Activated naive CD4-positive, alpha-beta T cell treated with anti-CD3 and anti-CD28 coated beads for 36 hours (primary cell): ENCODE measurements around the gene CCDC9B. TPM values are rescaled to one million over a fixed set of nuclear protein-coding genes. Genes with fewer than 3 reads are reported as not detected.

Source experiments
- CTCF ChIA-PET: fragments of 350-600 bp; sonication (Branson Sonifier 250); formaldehyde crosslinking; loops from one replicate; lab custom pipeline; 2021; ENCODE audit warnings: antibody characterized with exemption; lab: Charles Lee
- DNase-seq: peaks from one replicate; pipeline ENCODE4 v3.0.0-alpha.2; 2020
- H3K27ac Mint-ChIP-seq: one replicate; pipeline ENCODE4 v1.8.0; 2021; ENCODE audit warnings: mild to moderate bottlenecking, mixed read lengths
- H3K27me3 Mint-ChIP-seq: one replicate; pipeline ENCODE4 v1.8.0; 2021; ENCODE audit warnings: low read depth, mixed read lengths
- H3K36me3 Mint-ChIP-seq: one replicate; pipeline ENCODE4 v1.8.0; 2021; ENCODE audit warnings: low read depth, mixed read lengths
- H3K4me1 Mint-ChIP-seq: one replicate; pipeline ENCODE4 v1.8.0; 2021; ENCODE audit warnings: low read depth, mixed read lengths
- H3K4me3 Mint-ChIP-seq: one replicate; pipeline ENCODE4 v1.8.0; 2021; ENCODE audit warnings: mild to moderate bottlenecking, moderate library complexity, mixed read lengths
- H3K9me3 Mint-ChIP-seq: one replicate; pipeline ENCODE4 v1.8.0; 2021; ENCODE audit warnings: mixed read lengths
- intact Hi-C: fragments of 100-400 bp; cut with micrococcal nuclease; formaldehyde crosslinking; loops from one replicate; pipeline ENCODE4 v1.15.1; 2023
- total RNA-seq, 2 experiments: library from RNA; stranded (reverse); gene quantifications; one replicate each; pipeline ENCODE4 v1.2.3, GENCODE V29; 2021

Gene CCDC9B
- total RNA-seq, 2 experiments from 2014 or later: 1.9 to 2.2 TPM

DNA sequence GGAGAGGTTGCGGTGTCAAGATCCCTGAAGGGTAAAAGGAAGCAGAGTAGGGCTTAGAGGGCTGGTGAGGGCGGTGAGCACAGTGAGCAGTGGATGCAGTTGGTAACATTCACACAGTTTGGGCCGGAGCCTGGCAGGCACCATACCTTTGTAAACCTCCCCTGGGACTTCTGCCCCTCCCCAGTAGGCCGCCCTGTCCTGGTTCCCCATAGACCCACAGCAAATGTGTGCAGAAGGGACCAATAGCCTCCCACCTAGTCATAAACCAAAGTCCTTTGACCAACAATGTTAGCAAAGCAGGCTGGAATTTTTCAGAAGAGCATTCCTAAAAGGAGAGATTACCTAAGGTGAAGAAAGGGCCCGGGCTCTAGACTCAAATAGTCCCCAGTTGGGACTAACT is 8.4 kb upstream of the CCDC9B start:
- intact Hi-C loops: no loop called here
- Mint-ChIP-seq H3K27ac (no peak overlapping the region), H3K4me1 (no peaks in the 10 kb centered on the region), H3K9me3 (no peaks in the 10 kb centered on the region), H3K36me3 (no peaks in the 10 kb centered on the region), H3K4me3 (no peak overlapping the region), H3K27me3 (no peaks in the 10 kb centered on the region)
- DNase-seq: no peak
- CTCF ChIA-PET: interaction anchor here (1.1 kb wide), 1 partner anchor 10 kb away, joined by 3 read pairs; no protein-coding TSS in a partner anchor

- CTCF ChIA-PET: interaction anchor here (1.0 kb wide), 1 partner anchor 74 kb away, joined by 3 read pairs; no protein-coding TSS in a partner anchor
- Mint-ChIP-seq H3K9me3 (no peaks in the 10 kb centered on the region), H3K27me3 (no peaks in the 10 kb centered on the region), H3K4me3 (no peak overlapping the region), H3K36me3 (no peaks in the 10 kb centered on the region), H3K4me1 (no peaks in the 10 kb centered on the region), H3K27ac (no peak overlapping the region)
- DNase-seq: no peak
- intact Hi-C loops: no loop called here
Observed at GRCh38 chr15:40348474-40348870, 7.7 kb upstream of the CCDC9B start.

DNA sequence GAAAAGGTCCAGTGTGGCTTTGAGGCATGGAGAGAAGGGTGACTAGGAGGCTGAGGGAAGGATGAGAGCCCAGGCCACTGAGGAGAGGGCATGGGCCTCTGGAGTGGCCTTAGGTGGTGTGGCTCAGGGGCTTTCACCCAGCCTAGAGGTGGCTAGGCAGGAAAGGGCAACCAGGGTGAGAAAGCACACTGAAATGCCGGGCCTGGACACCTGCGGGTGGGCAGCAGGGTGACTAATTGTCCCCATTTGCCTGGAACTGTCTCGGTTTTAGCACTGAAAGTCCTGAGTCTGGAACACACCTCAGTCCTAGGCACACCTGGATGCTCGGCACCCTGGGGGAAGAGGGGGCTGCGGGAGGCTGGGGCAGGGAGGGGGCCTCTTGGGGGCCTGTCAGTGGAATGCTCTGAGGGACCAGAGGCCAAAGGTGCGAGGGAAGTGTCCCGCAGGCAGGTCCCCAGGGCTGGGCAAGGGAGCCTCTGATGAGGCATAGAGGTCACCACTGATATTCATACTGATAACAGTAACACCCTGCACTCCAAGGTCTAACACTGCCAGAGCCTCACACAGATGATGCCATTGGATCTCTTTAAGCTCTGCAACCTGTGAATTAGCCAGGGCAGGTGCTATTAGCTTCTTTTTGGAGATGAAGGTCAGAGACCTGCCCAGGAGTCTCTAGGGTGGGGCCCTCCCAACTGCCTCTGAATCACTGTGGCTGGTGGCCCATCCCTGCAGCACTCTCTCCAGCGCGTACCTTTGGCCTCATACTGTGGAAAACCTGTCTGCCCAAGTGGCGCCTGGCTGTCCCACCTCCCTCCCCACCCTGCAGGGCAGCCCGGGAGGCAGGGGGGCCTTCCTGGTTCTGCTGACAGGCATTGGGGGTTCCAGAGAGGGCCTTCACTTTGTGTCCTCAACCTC is 7.1 kb upstream of the CCDC9B start:
- Mint-ChIP-seq H3K9me3 (no peaks in the 10 kb centered on the region), H3K27me3 (no peaks in the 10 kb centered on the region), H3K36me3 (no peaks in the 10 kb centered on the region), H3K4me3 (no peak overlapping the region), H3K27ac (no peak overlapping the region), H3K4me1 (no peaks in the 10 kb centered on the region)
- no peak for DNase-seq
- CTCF ChIA-PET: interaction anchor here (1.0 kb wide), 1 partner anchor 74 kb away, joined by 3 read pairs; no protein-coding TSS in a partner anchor
- intact Hi-C loops: no loop called here

DNA sequence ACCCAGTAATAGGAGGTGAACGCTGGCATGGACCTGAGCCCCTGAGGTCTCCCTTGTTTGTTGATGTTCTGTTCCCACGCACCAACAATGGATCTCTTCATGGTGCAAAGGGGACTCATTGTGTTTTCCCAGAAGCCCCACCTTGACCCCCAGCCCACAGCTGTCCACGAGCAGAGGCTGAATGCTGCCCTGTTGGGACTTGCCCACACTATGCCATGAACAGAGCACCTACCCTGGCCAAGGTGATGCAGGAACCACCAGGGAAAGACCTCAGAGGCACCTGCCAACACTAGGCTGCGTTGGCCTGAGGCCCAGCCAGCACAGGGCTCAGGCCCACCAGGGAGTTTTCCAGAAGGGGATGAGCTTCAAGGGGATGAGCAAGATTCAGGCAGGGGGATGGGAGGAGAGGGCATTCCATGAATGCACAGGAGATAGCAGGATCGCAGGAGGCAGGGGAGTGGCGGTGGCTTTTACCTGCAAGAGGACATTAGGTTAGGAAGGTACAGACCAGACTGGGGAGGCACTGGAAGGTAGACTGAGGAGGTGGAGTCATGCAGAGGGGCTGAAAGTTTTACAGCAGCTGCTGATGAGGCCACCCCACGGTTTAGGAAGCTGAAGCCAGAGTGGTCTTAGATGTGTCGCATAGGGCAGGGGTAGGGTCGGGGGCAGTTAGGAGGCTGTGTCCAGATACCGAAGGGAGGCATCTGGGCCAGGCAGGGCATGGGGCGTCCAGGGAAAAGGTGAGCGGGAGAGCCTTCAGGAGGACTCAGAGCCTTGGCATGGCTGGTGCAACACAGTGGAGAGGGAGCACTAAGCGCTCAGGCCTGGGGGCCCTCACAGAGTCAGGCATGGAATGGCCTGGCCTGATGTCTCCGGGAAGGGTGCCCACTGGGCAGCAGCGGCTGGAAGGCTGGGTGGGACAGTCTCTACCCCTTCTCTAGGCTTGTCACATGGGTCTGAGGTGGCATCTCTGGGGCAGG is 6.1 kb upstream of the CCDC9B start:
- Mint-ChIP-seq H3K9me3 (no peaks in the 10 kb centered on the region), H3K36me3 (no peaks in the 10 kb centered on the region), H3K27ac (no peak overlapping the region), H3K4me1 (no peaks in the 10 kb centered on the region), H3K27me3 (no peaks in the 10 kb centered on the region), H3K4me3 (no peak overlapping the region)
- DNase-seq: no peak
- intact Hi-C loops: no loop called here
- CTCF ChIA-PET: interaction anchor here (0.9 to 12.4 kb wide), 4 partner anchors 8 to 74 kb away, joined by 3 to 214 read pairs (median 19); no protein-coding TSS in a partner anchor

DNA sequence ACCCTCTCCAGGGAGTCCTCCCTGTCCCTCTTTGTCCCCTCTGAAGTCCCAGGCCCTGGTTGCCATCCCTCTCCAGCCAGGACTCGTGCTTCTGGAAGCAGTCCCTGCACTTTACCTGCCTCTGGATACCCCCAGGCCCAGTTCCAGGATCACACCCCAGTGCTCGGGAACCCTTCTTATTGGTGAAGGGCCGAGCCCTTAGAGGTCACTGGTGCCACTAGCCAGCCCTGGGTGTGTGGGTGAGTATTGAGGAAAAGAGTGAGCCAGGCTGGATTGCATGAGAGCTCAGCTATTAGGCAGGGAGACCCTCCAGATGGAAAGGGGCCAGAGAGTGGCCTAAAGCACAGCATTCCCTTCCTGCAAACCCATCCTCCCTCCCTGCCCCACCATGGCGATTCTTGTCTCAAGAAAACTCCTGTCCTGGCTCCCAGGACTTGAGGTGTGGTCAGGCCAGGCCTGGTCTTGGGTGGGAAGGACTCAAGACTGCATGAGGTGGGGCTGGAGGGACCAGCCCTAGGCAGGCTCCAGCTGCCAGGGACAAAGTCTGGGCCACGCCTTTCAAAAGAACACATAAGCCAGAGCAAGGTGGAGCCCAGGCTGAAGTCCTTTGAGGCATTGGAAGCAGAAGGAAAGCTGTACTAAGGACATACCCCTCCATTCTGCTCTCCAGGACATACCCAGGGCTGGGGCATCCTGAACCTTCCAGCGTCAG is 5.3 kb upstream of the CCDC9B start:
- CTCF ChIA-PET: interaction anchor here (0.9 to 19.2 kb wide), 7 partner anchors 8 to 305 kb away, joined by 3 to 448 read pairs (median 21); partner anchors contain the start of genes INAFM2 and PLCB2
- Mint-ChIP-seq H3K27me3 (no peaks in the 10 kb centered on the region), H3K9me3 (no peaks in the 10 kb centered on the region), H3K27ac (no peak overlapping the region), H3K4me3 (no peak overlapping the region), H3K36me3 (no peaks in the 10 kb centered on the region), H3K4me1 (no peaks in the 10 kb centered on the region)
- intact Hi-C loops: loop anchor here (2.0 kb wide), 1 partner anchor 161 kb away; no protein-coding TSS in a partner anchor
- no peak for DNase-seq

DNA sequence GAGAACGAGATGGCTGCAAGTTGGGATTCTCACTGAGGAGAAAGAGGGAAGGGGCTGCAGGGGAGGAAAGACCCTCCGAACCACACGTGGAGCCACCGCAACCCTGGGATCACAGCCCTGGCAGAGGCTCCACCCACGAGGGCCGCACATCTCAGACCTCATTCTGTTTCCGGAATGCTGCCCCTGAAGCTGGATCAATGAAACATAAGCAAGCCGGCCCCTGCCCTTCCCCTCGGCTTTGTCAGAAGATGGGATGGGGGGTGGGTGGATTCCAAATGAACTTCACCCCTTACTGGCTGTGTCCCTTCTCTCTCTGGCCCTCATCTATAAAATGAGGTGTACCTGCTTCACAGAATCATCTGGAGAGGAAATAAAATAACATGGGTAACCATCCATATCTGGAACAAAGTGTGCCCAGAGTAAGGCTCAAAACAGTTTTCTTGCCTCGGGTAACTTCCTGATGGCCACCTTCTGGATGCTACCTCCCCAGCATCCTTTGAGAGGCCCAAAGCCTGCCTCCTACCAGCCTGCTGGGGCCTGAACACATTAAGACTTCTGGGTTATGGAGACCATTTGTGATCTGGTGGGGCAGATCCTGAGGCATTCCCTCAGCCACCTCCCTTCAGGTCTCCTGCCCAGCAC is 4.6 kb upstream of the CCDC9B start:
- Mint-ChIP-seq H3K4me3 (no peak overlapping the region), H3K27me3 (no peaks in the 10 kb centered on the region), H3K9me3 (no peaks in the 10 kb centered on the region), H3K27ac (no peak overlapping the region), H3K36me3 (no peaks in the 10 kb centered on the region), H3K4me1 (no peaks in the 10 kb centered on the region)
- intact Hi-C loops: loop anchor here (2.0 kb wide), 1 partner anchor 161 kb away; no protein-coding TSS in a partner anchor
- CTCF ChIA-PET: interaction anchor here (0.9 to 19.2 kb wide), 18 partner anchors 8 to 304 kb away, joined by 3 to 448 read pairs (median 16); partner anchors contain the start of genes DISP2, INAFM2, IVD and PLCB2
- DNase-seq: no peak

GRCh38 chr15:40344631-40345120 is 3.9 kb upstream of the CCDC9B start:
- CTCF ChIA-PET: interaction anchor here (0.7 to 19.2 kb wide), 30 partner anchors 9 to 700 kb away, joined by 3 to 448 read pairs (median 4); partner anchors contain the start of genes DISP2, INAFM2, IVD and KNSTRN
- H3K36me3 Mint-ChIP-seq: no peaks in the 10 kb centered on the region

DNA sequence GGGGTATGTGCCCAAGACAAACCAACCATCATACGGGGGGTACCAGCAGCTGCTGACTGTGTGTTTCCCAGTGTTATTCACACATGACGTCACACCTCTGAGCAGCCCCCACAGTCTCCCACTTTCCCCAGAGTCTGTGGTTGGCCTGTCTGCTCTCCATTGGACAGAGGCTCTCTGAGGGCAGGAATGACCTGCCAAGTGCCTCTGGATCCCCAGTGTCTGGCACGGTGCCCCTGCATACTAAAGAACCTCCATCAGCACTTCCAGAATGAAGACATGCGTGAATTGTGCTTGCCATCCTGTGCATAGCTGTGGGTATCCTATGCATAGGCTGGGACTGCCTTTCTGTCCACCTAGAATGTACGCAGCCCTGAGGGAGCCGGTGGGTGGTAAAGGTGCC is 3.5 kb upstream of the CCDC9B start:
- intact Hi-C loops: loop anchor here (1.0 to 5.0 kb wide), 4 partner anchors 24 to 163 kb away; partner anchors contain the start of gene PLCB2
- CTCF ChIA-PET: interaction anchor here (0.7 to 19.2 kb wide), 30 partner anchors 9 to 701 kb away, joined by 3 to 448 read pairs (median 4); partner anchors contain the start of genes DISP2, INAFM2, IVD and KNSTRN
- no peak for DNase-seq
- Mint-ChIP-seq H3K4me3 (no peak overlapping the region), H3K4me1 (no peaks in the 10 kb centered on the region), H3K27me3 (no peaks in the 10 kb centered on the region), H3K9me3 (no peaks in the 10 kb centered on the region), H3K27ac (no peak overlapping the region), H3K36me3 (no peaks in the 10 kb centered on the region)

More at GRCh38 chr15:40344631-40345120, 3.9 kb upstream of the CCDC9B start:
- Mint-ChIP-seq H3K9me3 (no peaks in the 10 kb centered on the region), H3K4me1 (no peaks in the 10 kb centered on the region), H3K27ac (no peak overlapping the region), H3K4me3 (no peak overlapping the region), H3K27me3 (no peaks in the 10 kb centered on the region)
- intact Hi-C loops: loop anchor here (1.0 to 5.0 kb wide), 4 partner anchors 24 to 162 kb away; partner anchors contain the start of gene PLCB2
- DNase-seq: peak; percentile 85

DNA sequence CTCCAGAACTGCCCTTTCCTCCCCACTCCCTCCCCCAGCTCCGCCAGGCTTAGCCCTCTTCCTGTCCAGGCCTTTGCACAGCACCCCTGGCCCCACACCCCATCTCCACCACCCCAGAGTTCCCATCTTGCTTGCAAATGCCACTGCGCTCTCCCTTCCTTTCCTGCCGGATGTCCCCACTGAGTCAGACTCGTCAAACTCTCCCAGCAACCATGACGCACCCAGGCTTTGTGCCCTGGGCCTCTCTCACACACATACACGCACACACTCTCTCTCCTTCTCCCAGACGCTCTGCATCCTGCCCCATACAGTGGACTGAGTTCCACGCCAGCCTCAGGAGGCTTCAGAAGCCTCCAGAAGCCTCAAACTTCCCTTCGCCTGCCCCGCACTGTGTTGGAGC is 2.8 kb upstream of the CCDC9B start:
- no peak for DNase-seq
- Mint-ChIP-seq H3K36me3 (no peaks in the 10 kb centered on the region), H3K4me3 (no peak overlapping the region), H3K4me1 (no peaks in the 10 kb centered on the region), H3K27me3 (no peaks in the 10 kb centered on the region), H3K9me3 (no peaks in the 10 kb centered on the region), H3K27ac (no peak overlapping the region)
- CTCF ChIA-PET: interaction anchor here (1.1 to 19.2 kb wide), 15 partner anchors 9 to 113 kb away, joined by 4 to 448 read pairs (median 17); partner anchors contain the start of genes DISP2, INAFM2, IVD and PLCB2
- intact Hi-C loops: loop anchor here (5.0 kb wide), 1 partner anchor 36 kb away; the partner anchor contains the start of gene PLCB2
